T47D (cell line): ENCODE measurements around the gene PRM3.

Experiments used
- DNase-seq, 2 experiments: peaks; one replicate each; pipeline versions ENCODE4 v3.0.0 to v3.0.0-alpha.2; 2011 to 2012; ENCODE audit warnings: low read depth in 1 of 2, low spot score in 1 of 2
- JUND ChIP-seq: IDR thresholded peaks from 2 replicates; pipeline ENCODE4 v1.6.1; 2012; ENCODE audit warnings: low read depth
- in situ Hi-C: cut with HindIII; loops from 2 replicates; pipeline ENCODE4 v1.10.0; 2016; ENCODE audit warnings: low sequenced_read_pairs, low pct_unique_long_range_greater_than_20kb

Gene PRM3

DNA sequence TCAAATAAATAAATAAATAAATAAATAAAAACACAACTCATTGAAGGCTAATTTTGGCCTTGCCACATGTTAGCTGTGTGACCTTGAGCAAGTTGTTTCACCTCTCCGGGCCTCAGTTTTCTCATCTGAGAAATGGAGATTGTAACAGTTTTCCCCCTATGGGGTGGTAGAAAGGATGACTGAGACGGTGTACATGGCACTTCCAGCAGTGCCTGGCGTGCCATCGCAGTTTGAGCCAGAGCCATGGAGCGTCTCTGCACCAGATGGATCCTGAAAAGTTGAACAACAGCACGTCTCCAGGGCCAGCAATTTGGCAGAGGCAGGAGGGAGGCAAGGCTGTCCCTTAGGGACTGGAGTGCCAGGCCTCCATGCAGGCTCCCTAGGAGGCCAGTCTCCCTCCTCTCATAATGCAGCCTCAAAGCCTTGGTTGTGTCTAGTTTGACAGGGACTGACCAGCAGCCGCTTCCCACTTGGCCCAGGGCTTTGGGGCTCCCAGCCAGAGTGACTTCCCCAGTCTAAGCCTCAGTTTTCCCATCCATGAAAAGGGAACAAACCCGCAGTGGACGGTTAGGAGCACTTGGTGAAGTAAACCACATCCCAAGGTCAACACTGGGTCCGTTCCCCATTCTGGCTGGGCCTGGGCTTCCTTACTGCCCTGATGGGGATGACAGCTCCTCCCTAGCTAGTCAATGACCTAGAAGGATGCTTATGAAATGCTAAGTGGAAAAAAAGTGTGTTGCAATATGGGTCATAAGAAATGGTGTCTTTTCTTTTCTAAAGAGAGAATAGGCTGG lies 36.8 kb downstream of the PRM3 start:
- in situ Hi-C loops = no loop called here
- no peak for DNase-seq
- no peak for TF ChIP-seq JUND

DNA sequence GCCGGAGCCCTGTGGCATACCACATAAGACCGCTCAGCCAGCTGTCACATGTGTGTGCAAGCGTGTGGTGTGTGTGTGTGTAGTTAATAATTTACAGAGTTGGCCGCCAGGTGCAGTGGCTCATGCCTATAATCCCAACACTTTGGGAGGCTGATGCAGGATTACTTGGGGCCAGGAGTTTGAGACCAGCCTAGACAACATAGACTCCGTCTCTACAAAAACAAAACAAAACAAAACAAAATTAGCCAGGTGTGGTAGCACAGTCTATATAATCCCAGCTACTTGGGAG lies 37.8 kb downstream of the PRM3 start:
- no peak for TF ChIP-seq JUND
- no peak for DNase-seq
- in situ Hi-C loops = no loop called here

DNA sequence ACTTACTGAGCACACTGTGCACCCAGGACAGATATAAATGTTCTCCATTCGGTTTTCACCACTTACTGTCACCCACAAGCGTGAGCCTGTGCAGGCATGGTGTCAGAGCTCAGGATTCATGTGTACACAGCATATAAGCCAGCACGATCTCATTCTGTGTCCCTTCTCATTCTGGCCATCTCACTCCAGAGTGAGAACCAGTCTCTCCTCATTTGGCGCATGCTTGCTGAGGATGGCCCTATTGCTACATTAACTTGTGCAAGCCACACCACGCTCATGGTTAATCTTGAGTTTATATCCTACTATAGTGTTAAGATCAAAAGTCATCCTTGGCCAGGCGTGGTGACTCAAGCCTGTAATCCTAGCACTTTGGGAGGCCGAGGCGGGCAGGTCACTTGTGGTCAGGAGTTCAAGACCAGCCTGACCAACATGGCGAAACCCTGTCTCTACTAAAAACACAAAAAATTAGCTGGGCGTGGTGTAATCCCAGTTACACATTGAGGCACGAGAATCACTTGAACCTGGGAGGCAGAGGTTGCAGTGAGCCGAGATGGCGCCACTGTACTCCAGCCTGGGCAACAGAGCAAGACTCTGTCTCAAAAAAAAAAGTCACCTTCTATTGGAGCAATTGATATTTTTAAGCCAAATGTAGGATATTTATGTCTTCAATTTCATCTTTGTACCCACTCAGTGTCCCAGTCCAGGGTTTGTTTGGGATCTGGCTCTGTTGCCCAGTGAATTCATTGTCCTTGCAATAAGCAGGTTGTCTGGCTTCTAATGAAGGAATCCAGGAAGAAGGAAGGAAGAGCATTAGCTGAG lies 38.3 kb downstream of the PRM3 start:
- in situ Hi-C loops = no loop called here
- DNase-seq = no peak
- no peak for TF ChIP-seq JUND

DNA sequence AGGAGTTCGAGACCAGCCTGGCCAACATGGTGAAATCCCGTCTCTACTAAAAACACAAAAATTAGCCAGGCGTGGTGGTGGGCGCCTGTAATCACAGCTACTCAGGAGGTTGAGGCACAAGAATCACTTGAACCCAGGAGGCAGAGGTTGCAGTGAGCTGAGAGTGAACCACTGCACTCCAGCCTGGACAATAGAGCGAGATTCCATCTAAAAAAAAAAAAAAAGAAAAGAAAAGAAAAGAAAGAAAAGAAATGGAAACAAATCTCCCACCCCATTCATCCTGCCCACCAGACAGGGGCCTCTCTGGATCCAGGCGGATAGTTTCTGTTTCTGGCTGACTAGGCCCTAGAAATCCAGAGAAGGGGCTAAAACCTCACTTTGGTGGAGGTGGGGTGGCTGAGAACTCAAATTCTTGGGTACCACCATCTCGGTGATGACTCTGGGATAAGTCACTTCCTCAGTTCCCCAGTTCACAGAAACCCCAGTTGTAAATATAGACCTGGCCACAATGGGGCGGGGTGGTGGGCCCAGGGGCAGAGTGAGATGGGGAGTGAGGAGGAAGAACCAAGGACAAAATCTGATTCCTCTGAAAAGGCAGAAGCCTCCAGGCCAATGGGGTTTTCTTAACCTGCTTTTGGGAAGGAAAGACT lies 39.6 kb downstream of the PRM3 start:
- DNase-seq = no peak
- no peak for TF ChIP-seq JUND
- in situ Hi-C loops = no loop called here

DNA sequence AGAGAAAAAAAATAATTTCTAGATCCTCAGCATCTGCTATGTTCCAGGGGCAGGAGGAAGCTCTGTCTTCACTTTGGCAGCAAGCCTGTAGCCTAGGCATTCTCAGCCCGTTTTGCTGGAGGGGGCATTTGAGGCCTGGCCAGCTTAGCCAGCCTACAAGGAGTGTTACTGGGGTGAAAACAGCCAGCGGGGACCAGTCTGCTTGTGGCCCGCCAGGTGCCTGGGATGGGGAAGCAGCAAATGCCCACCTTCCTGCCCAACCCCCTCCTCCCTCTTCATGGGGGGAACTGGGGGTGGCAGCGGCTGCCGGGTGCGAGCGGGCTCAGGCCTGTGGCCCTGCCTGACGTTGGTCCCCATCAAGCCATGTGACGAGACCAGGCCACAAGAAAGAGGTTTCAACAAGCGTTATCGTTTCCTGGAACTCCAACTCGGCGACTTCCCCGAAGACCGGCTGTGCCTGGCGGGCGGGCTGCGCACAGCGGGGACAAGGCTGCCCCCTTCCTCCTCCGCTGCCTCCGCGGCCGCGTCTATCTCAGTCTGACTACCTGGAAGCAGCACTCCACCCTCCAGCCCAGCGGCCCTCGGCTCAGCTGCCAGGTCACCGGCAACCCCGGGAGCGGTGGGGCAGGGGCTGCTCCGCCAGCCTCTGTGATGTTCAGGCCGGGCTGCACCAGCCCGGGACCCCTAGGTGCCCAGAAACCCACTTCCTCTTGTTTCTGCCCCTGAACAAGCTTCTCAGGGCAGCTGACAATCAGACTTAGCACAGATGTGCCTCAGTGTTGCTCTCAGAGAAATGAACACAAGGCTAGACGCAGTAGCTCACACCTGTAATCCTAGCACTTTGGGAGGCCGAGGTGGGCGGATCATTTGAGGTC lies 40.3 kb downstream of the PRM3 start:
- DNase-seq = no peak
- no peak for TF ChIP-seq JUND
- in situ Hi-C loops = no loop called here

DNA sequence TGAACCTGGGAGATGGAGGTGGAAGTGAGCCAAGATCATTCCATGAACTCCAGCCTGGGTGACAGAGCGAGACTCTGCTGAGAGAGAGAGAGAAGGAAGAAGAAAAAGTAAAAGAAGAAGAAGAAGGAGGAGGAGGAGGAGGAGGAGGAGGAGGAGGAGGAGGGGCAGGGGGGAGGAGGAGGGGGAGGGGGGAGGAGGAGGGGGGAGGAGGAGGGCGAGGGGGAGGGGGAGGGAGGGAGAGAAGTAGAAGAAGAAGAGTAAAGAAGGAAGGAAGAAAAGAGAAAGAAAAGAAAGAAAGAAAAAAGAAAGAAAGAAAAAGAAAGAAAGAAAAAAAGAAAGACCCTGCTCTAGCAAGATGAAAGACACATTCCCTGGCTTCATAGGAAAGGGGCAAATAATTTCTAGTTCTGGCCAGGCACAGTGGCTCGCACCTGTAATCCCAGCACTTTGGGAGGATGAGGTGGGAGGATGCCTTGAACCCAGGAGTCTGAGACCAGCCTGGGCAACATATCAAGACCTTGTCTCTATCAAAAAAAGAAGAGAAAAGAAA lies 41.1 kb downstream of the PRM3 start:
- DNase-seq = no peak
- in situ Hi-C loops = no loop called here
- no peak for TF ChIP-seq JUND

DNA sequence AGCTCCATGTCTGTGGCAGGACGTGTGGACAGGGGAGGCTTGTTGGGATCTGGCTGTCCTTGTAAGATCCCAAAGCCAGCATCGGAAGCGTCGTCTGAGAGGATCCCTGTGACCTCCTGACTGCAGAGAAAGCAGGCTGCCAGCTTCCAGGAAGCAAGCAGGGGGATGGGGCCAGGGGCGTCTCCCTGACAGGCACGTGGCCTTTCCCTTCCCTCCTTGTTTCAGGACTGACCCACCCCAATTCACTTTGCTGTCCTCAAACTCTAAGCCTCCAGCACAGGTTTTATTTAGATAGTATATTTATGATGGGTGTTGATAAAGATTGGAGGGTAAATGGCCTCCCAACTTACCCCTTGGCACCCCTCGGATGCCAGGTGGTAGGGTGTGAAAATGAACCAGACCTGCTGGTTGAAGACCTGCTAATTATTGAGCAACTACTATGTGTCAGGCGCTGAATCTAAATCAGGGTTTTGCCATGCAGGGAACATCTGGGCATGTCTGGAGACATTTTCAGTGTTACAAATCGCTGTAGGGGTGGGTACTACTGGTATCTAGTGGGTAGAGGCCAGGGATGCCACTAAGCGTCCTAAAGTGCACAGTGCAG lies 42.0 kb downstream of the PRM3 start:
- no peak for TF ChIP-seq JUND
- in situ Hi-C loops = no loop called here
- DNase-seq = no peak

DNA sequence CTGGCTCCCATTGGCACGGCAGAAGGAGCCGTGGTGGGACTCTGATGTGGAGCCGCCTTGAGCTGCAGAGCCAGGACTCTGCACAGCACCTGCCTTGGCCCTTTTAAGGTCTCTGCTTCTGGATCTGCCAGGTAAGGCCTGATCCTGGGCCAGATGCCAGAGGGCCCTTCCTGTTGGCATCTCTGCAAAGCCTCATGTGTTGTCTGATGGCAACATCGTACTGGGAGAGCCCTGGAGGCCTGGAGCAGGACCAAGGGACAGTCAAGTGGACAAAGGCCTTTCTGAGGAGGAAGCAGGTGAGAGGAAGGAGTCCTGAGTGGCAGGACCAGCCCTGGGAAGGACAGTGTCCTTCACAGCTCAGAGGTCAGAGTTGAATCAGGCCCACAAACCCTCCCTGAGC lies 43.5 kb downstream of the PRM3 start:
- no peak for TF ChIP-seq JUND
- in situ Hi-C loops = no loop called here
- DNase-seq = peak; percentile 81 to 95

DNA sequence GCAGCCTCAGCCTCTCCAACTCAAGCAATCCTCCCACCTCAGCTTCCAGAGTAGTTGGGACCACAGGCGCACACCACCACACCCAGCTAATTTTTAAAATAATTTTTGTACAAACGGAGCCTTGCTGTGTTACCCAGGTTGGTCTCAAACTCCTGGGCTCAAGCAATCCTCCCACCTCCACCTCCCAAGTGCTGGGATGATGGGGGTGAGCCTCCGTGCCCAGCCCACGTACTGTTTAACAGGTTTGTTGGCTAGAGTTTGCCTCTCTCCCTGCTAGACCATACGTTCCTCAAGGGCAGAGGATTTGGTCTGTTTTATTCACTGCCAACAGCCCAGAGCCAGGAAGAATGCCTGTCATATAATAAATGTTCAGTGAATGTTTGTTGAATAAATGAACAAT lies 44.0 kb downstream of the PRM3 start:
- in situ Hi-C loops = no loop called here

DNA sequence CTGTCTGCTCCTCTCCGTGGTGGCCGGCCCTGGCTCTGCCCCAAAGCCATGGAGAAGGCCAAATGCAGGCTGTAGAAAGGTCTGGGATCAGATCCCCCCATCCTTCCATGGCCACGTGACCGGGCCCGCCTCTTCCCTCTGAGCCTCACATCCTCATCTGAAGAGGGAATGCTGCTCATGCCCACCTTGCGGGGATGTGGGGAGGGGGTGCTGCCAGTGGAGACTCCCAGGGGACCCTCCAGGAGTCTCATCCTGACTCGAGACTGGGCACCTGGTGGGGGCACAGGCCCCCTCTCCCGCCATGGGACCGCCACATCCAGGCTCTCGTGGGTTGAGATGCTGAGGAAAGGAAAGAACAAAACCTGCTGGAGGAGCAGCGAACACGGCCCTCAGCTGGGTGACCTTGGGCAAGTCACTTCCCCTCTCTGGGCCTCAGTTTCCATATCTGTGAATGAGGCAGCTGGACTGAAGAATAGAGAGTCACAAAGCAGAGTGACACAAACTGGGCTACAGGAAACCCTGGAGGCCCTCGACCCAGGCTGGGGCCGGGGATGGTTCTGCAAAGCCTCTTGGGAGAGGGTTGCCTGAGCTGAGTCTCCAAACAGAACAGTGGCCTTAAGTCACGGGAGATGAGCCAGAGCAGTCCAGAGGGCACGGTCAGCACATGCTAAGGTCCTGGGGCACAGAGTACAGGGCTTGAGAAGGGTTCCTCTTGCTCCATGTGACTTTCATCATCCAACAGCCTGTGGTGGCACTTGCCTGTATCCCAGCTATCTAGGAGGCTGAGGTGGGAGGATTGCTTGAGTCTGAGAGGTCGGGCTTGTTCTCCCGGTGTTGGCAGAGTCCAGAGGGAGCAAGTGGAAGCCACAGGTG lies 47.5 kb downstream of the PRM3 start:
- no peak for DNase-seq
- in situ Hi-C loops = no loop called here

More for the DNA sequence above, 44.0 kb downstream of the PRM3 start:
- TF ChIP-seq JUND = no peak
- DNase-seq = peak in 1 of 2 experiments; percentile 61

DNA sequence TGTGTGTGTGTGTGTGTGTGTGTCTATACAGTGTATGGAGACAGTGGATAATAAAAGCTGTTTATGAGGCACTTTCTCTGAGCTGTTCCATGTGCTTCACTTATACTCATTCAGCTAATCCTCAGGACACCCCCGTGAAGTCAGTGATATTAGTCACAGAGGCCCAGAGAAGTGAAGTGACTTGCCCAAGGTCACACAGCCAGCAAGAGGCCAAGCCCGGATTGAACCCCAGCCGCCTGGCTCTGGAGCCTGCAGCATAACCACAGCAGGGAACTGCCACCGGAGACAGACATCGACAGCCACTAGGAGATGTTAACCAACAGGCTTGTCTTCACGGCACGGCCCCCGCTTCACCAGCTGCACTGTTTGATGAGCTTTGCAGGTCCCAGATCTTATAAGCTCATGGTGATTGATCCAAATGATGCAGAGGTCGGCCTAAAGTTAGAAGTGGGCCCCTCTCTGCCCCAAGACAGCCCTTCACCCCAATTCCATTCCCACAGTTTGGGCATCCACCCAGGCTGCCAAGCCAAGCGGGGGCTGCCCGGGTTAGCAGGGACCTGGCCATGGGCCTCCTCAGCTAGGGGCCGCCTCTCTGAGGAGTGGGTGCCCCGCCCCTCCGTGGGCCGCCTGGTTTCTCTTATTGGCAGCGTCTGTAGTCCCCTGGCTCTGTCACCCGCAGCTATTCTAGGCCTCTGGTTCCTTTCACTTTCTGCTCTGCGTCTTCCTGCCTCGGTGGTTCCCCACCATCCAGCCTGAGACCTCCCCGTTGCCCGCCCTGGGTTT lies 48.3 kb downstream of the PRM3 start:
- no peak for DNase-seq
- no peak for TF ChIP-seq JUND
- in situ Hi-C loops = no loop called here

More for the DNA sequence above, 47.5 kb downstream of the PRM3 start:
- no peak for TF ChIP-seq JUND
